Measurements from ENCODE around the gene COL9A1.

GRCh38 chr6:70184723-70185122 is 118.2 kb downstream of the COL9A1 start:
- TF ChIP-seq CTCF (IDR thresholded peaks at IDR 0.05) (no peak), POLR2A (IDR thresholded peaks at IDR 0.05) (no peak)
